GM18517 (cell line): Measurements from ENCODE around the gene GPI.
"Not testable (repeated sequence)": the region's sequence is repeated elsewhere in the genome, so short reads cannot be mapped to it uniquely, and the experiment has no call there.

ENCODE experiments used
- ATAC-seq: cut with Tn5 transposase; IDR thresholded peaks from one replicate; pipeline ENCODE4 v1.9.1; 2021; ENCODE audit warnings: mild to moderate bottlenecking, moderate library complexity; ENCODE audit not compliant: unreplicated experiment

Gene GPI

GRCh38 chr19:34366738-34367623, 2.0 kb downstream of the GPI start:
- ATAC-seq: no peak

GRCh38 chr19:34367624-34367957, 2.6 kb downstream of the GPI start:
- no peak for ATAC-seq

- ATAC-seq: no peak
These were observed 3.3 kb downstream of the GPI start for GRCh38 chr19:34368338-34368737.

GRCh38 chr19:34369166-34369565, 4.2 kb downstream of the GPI start:
- ATAC-seq: not testable (repeated sequence)

- no peak for ATAC-seq
These were observed 5.1 kb downstream of the GPI start for GRCh38 chr19:34370117-34370516.

GRCh38 chr19:34370983-34371382, 6.0 kb downstream of the GPI start:
- ATAC-seq: no peak

GRCh38 chr19:34373601-34374288, 8.7 kb downstream of the GPI start:
- ATAC-seq: no peak

GRCh38 chr19:34375598-34375997, 10.6 kb downstream of the GPI start:
- no peak for ATAC-seq

GRCh38 chr19:34380639-34381241, 15.7 kb downstream of the GPI start:
- no peak for ATAC-seq

- no peak for ATAC-seq
These were observed 16.6 kb downstream of the GPI start for GRCh38 chr19:34381399-34382251.

GRCh38 chr19:34382471-34382870, 17.5 kb downstream of the GPI start:
- ATAC-seq: no peak

- ATAC-seq: no peak
These were observed 18.6 kb downstream of the GPI start for GRCh38 chr19:34383599-34383998.

- no peak for ATAC-seq
These were observed 21.8 kb downstream of the GPI start for GRCh38 chr19:34386645-34387445.

GRCh38 chr19:34387446-34387810, 22.4 kb downstream of the GPI start:
- ATAC-seq: no peak

GRCh38 chr19:34388745-34389144, 23.7 kb downstream of the GPI start:
- not testable (repeated sequence) for ATAC-seq

GRCh38 chr19:34391813-34392212, 26.8 kb downstream of the GPI start:
- no peak for ATAC-seq

GRCh38 chr19:34393031-34393430, 28.0 kb downstream of the GPI start:
- no peak for ATAC-seq

- no peak for ATAC-seq
These were observed 28.6 kb downstream of the GPI start for GRCh38 chr19:34393629-34394028.

GRCh38 chr19:34397853-34398252, 32.9 kb downstream of the GPI start:
- ATAC-seq: no peak

GRCh38 chr19:34399886-34400285, 34.9 kb downstream of the GPI start:
- no peak for ATAC-seq
